ENCODE measurements around the gene FAM229A.
"Not testable (repeated sequence)": the region's sequence is repeated elsewhere in the genome, so short reads cannot be mapped to it uniquely, and the experiment has no call there.

Gene FAM229A

GRCh38 chr1:32362474-32363313, at the start of gene FAM229A, which contains the start of gene TSSK3:
FAM229A (minus strand) TSS chr1:32362485; CDS start chr1:32362091, 394 bp downstream.
TSSK3 (plus strand) TSS chr1:32362539; CDS start chr1:32362702, 163 bp downstream.
- DNase-seq (ENCODE audit: low read depth in 2 of 2): no peak

GRCh38 chr1:32411261-32411660, 49.0 kb upstream of the FAM229A start:
- no peak for DNase-seq (ENCODE audit: low read depth in 2 of 2)

GRCh38 chr1:32406629-32407111, 44.4 kb upstream of the FAM229A start:
- DNase-seq (ENCODE audit: low read depth in 2 of 2): no peak

GRCh38 chr1:32405672-32406467, 43.6 kb upstream of the FAM229A start:
- DNase-seq (ENCODE audit: low read depth in 2 of 2): no peak

GRCh38 chr1:32404946-32405345, 42.7 kb upstream of the FAM229A start:
- DNase-seq (ENCODE audit: low read depth in 2 of 2): no peak

GRCh38 chr1:32400876-32401631, 38.8 kb upstream of the FAM229A start:
- DNase-seq (ENCODE audit: low read depth in 2 of 2): peak; percentile 2 to 8

- no peak for DNase-seq (ENCODE audit: low read depth in 2 of 2)
Measured at GRCh38 chr1:32399843-32400242, 37.6 kb upstream of the FAM229A start.

GRCh38 chr1:32398401-32398800, 36.1 kb upstream of the FAM229A start:
- DNase-seq (ENCODE audit: low read depth in 2 of 2): no peak

GRCh38 chr1:32396524-32396923, 34.2 kb upstream of the FAM229A start:
- not testable (repeated sequence) for DNase-seq (ENCODE audit: low read depth in 2 of 2)

GRCh38 chr1:32394890-32395432, 32.7 kb upstream of the FAM229A start:
- DNase-seq (ENCODE audit: low read depth in 2 of 2): no peak

GRCh38 chr1:32394141-32394889, 32.0 kb upstream of the FAM229A start, which contains the start of gene BSDC1:
BSDC1 (minus strand) TSS chr1:32394441; CDS start chr1:32394414, 27 bp downstream.
- peak; percentile 90 to 97 for DNase-seq (ENCODE audit: low read depth in 2 of 2)

GRCh38 chr1:32393832-32394140, 31.5 kb upstream of the FAM229A start:
- DNase-seq (ENCODE audit: low read depth in 2 of 2): peak; percentile 2

GRCh38 chr1:32393136-32393535, 30.9 kb upstream of the FAM229A start:
- no peak for DNase-seq (ENCODE audit: low read depth in 2 of 2)

GRCh38 chr1:32392325-32392724, 30.0 kb upstream of the FAM229A start:
- no peak for DNase-seq (ENCODE audit: low read depth in 2 of 2)

GRCh38 chr1:32390904-32391870, 28.9 kb upstream of the FAM229A start:
- no peak for DNase-seq (ENCODE audit: low read depth in 2 of 2)

GRCh38 chr1:32388641-32389040, 26.4 kb upstream of the FAM229A start:
- no peak for DNase-seq (ENCODE audit: low read depth in 2 of 2)

GRCh38 chr1:32386676-32387392, 24.5 kb upstream of the FAM229A start:
- DNase-seq (ENCODE audit: low read depth in 2 of 2): no peak

- DNase-seq (ENCODE audit: low read depth in 2 of 2): no peak
Measured at GRCh38 chr1:32380057-32380456, 17.8 kb upstream of the FAM229A start.
